HG02852 (cell line): ENCODE measurements around the gene BBS2.

Experiments used
- ATAC-seq: cut with Tn5 transposase; IDR thresholded peaks from one replicate; pipeline ENCODE4 v1.9.1; 2021; ENCODE audit warnings: mild to moderate bottlenecking, moderate library complexity; ENCODE audit not compliant: unreplicated experiment

The BBS2 gene, protein sequence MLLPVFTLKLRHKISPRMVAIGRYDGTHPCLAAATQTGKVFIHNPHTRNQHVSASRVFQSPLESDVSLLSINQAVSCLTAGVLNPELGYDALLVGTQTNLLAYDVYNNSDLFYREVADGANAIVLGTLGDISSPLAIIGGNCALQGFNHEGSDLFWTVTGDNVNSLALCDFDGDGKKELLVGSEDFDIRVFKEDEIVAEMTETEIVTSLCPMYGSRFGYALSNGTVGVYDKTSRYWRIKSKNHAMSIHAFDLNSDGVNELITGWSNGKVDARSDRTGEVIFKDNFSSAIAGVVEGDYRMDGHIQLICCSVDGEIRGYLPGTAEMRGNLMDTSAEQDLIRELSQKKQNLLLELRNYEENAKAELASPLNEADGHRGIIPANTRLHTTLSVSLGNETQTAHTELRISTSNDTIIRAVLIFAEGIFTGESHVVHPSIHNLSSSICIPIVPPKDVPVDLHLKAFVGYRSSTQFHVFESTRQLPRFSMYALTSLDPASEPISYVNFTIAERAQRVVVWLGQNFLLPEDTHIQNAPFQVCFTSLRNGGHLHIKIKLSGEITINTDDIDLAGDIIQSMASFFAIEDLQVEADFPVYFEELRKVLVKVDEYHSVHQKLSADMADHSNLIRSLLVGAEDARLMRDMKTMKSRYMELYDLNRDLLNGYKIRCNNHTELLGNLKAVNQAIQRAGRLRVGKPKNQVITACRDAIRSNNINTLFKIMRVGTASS

GRCh38 chr16:56519459-56520250 is at the start of gene BBS2:
BBS2 (minus strand) TSS chr16:56520024; CDS start chr16:56519862, 162 bp downstream.
- peak; percentile 86 for ATAC-seq

GRCh38 chr16:56564793-56565477 is 45.1 kb upstream of the BBS2 start, which contains the start of gene MT4:
MT4 (plus strand) TSS chr16:56565073; CDS start chr16:56565129, 56 bp downstream.
- ATAC-seq = no peak

GRCh38 chr16:56561126-56561525 is 41.3 kb upstream of the BBS2 start:
- no peak for ATAC-seq

- no peak for ATAC-seq
Measured at GRCh38 chr16:56560447-56560846, 40.6 kb upstream of the BBS2 start.

- ATAC-seq = no peak
Measured at GRCh38 chr16:56559109-56559508, 39.3 kb upstream of the BBS2 start.

DNA sequence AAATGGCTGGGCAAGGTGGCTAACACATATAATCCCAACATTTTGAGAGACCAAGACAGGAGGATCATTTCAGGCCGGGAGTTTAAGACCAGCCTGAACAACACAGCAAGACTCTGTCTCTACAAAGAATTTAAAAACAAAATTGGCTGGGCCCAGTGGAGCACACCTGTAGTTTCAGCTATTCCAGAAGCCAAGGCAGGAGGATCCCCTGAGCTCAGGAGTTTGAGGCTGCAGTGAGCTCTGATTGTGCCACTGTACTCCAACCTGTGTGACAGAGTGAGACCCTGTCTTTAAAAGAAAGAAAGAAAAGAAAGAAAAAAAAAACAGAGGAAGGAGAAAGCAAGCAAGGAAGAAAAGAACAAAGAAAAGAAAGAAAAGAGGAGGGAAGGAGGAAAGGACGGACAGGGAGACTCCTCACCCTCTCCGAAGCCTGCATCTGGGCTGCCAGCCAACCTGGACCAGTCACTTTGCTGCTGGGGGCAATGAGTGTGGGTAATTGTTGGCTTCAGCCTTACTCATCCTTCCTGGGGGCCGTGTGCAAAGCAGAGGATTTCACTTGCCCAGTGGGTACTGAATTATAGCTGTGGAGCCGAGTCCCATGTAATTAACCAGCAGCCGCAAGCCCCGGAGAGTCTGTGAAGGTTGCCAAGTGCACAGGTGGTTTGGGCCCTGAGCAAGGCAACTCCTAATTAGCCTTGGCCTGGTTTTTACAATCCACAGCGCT is 38.4 kb upstream of the BBS2 start:
- ATAC-seq = no peak

- no peak for ATAC-seq
Measured at GRCh38 chr16:56554441-56554840, 34.6 kb upstream of the BBS2 start.

- no peak for ATAC-seq
Measured at GRCh38 chr16:56551796-56552738, 32.2 kb upstream of the BBS2 start.

GRCh38 chr16:56549744-56550385 is 30.0 kb upstream of the BBS2 start:
- ATAC-seq = no peak

GRCh38 chr16:56549161-56549560 is 29.3 kb upstream of the BBS2 start:
- no peak for ATAC-seq

GRCh38 chr16:56547949-56548567 is 28.2 kb upstream of the BBS2 start:
- ATAC-seq = no peak

DNA sequence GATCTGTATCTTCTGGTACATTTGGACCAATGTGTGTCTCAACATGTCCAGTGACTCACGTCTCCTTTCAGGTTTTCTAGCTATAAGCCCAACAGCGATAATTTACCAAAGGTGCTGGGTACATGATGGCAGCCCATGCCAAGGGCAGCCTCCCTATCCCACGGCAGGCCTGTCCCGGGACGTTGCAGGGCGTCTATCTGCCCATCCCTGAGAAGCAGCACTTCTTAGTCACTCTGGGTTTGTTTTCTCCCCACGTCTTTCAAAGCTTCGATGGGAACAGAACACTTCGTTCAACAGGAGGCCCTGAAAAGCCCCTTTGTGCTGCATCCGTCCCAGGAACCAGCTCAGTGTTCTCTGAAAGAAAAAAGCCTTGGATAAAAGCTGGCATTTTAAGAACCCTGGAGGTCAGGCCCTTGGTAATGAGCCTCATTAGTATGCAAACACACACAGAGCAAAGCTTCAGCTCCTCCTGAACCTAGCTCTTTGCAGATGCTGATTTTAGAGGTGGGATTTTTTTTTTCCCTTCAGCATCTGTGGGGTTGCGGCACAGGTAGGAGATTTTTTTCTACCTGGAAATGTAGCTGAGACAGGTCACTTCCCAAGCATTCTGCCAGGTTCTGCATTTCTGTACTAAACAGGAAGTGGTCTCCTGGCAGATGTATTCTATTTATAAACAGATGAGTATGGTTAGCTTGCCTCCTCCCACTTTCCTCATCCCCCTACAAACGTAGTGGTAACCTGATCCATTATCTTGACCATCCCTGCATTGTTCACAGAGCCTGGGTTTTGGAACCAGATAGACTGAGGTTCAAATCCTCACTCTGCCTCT is 27.5 kb upstream of the BBS2 start:
- ATAC-seq = no peak

- no peak for ATAC-seq
Measured at GRCh38 chr16:56542039-56542438, 22.2 kb upstream of the BBS2 start.

- ATAC-seq = no peak
Measured at GRCh38 chr16:56539656-56540055, 19.8 kb upstream of the BBS2 start.

GRCh38 chr16:56538331-56538730 is 18.5 kb upstream of the BBS2 start:
- no peak for ATAC-seq

GRCh38 chr16:56534847-56535383 is 15.1 kb upstream of the BBS2 start:
- ATAC-seq = no peak

GRCh38 chr16:56532714-56533113 is 12.9 kb upstream of the BBS2 start:
- no peak for ATAC-seq
